Measurements from ENCODE around the gene GNB5. TPM values are rescaled to one million over a fixed set of nuclear protein-coding genes. Genes with fewer than 3 reads are reported as not detected.

Gene GNB5
- total and polyA plus RNA-seq, 2 of the 13 experiments (the other 11 are each of a cell fraction or from before 2014, with no cell fraction given): 13.7 to 14.4 TPM

GRCh38 chr15:52193791-52194190 lies 2.6 kb upstream of the GNB5 start:
- no peaks in the 10 kb centered on the region for H3K4me1 ChIP-seq (ENCODE audit: insufficient read depth, low read length)
- no peak overlapping the region for H3K4me2 ChIP-seq (ENCODE audit: low read depth, low read length)
- H3K9me3 ChIP-seq (ENCODE audit: low read length): no peaks in the 10 kb centered on the region
- DNase-seq (ENCODE audit: low spot score): no peak
- no peak for FAIRE-seq
- H3K9ac ChIP-seq (ENCODE audit: insufficient read depth, low read depth, low read length): no peak overlapping the region
- POLR2A ChIA-PET: interaction anchor here (0.7 kb wide), 1 partner anchor 10 kb away, joined by 3 read pairs; no protein-coding TSS in a partner anchor
- H4K20me1 ChIP-seq (ENCODE audit: insufficient read depth, low read length): no peaks in the 10 kb centered on the region
- CTCF ChIA-PET (ENCODE audit: low intra/inter-chr PET ratio, low total read pairs): no interaction called here
- no peak for ATAC-seq
- H3K27ac ChIP-seq (ENCODE audit: extremely low read length, insufficient read depth, low read length): no peak overlapping the region
- no peaks in the 10 kb centered on the region for H3K79me2 ChIP-seq (ENCODE audit: insufficient read depth, low read length)
- in situ Hi-C loops (cut with HindIII; ENCODE audit: extremely low pct_ligation_motif_present, low pct_unique_long_range_greater_than_20kb) (no loop called here), intact Hi-C loops (cut with micrococcal nuclease; ENCODE audit: unreplicated experiment) (no loop called here)
- H3K4me3 ChIP-seq (replicated peaks in 1 of 3; ENCODE audit: insufficient read depth in 1 of 3, low read depth in 2 of 3, low read length in 3 of 3): no peak overlapping the region
- 90% methylated on average over 1 of the region's 1 CpG for WGBS (ENCODE audit: low lambda C conversion rate)
- TF ChIP-seq YEATS4 (CRISPR knock-in tag; IDR thresholded peaks at IDR 0.05; ENCODE audit: borderline replicate concordance): no peak
- no peak for TF ChIP-seq SALL1 (CRISPR knock-in tag; IDR thresholded peaks at IDR 0.05)
- no peak for TF ChIP-seq HOXA5 (CRISPR knock-in tag; IDR thresholded peaks at IDR 0.05)
- TF ChIP-seq NBN (conservative IDR thresholded peaks at IDR 0.05): no peak
- TF ChIP-seq ZNF367 (CRISPR knock-in tag; IDR thresholded peaks at IDR 0.05; ENCODE audit: borderline replicate concordance): no peak
- no peak for TF ChIP-seq MIER3 (CRISPR knock-in tag; IDR thresholded peaks at IDR 0.05; ENCODE audit: borderline replicate concordance)
- TF ChIP-seq ZNF883 (CRISPR knock-in tag; IDR thresholded peaks at IDR 0.05; ENCODE audit: not compliant biosample characterization): no peak
- TF ChIP-seq E2F1 (CRISPR knock-in tag; IDR thresholded peaks at IDR 0.05): no peak
- no peak for TF ChIP-seq MYC (CRISPR knock-in tag; IDR thresholded peaks at IDR 0.05; ENCODE audit: borderline replicate concordance)
- BruUV-seq (replicated peaks): no TSS peak
- H3K27me3 ChIP-seq (ENCODE audit: control insufficient read depth in 1 of 2, insufficient read depth in 2 of 2, low read length in 2 of 2): no peaks in the 10 kb centered on the region
- H3K36me3 ChIP-seq (replicated peaks in 1 of 2; ENCODE audit: control insufficient read depth in 1 of 2, insufficient read depth in 2 of 2, low read length in 2 of 2): peaks cover 9 to 28% of the 10 kb centered on the region in 2 experiments; a peak in 4 of 5 replicates
- no peak overlapping the region for H2AFZ ChIP-seq (ENCODE audit: low read length)

All from HepG2 (cell line).